Psoas muscle (tissue), 8 donors: ENCODE measurements around the gene SAP25. TPM values are rescaled to one million over a fixed set of nuclear protein-coding genes. Genes with fewer than 3 reads are reported as not detected.

Experiments
- ATAC-seq, 4 donors: fragments of 200-7000 bp; cut with Tn5 transposase; one replicate each; pipeline ENCODE4 v1.9.1; 2020; ENCODE audit warnings: moderate library complexity in 3 of 4, mild to moderate bottlenecking in 2 of 4
- DNase-seq, 2 donors: peaks; one replicate each; pipeline ENCODE4 v3.0.0-alpha.2; 2020
- H3K27ac ChIP-seq: fragments of 200-600 bp; one replicate; pipeline ENCODE4 v1.8.0; 2022
- H3K27me3 ChIP-seq, 3 donors: fragments of 200-600 bp in 1 of 3; one replicate each; pipeline versions ENCODE4 v1.6.1 to v1.8.0; 2013 to 2022; ENCODE audit warnings: low read length in 2 of 3, mild to moderate bottlenecking in 2 of 3, moderate library complexity in 1 of 3; ENCODE audit not compliant: insufficient read depth in 3 of 3
- H3K36me3 ChIP-seq, 2 donors: fragments of 200-600 bp in 1 of 2; one replicate each; pipeline versions ENCODE4 v1.6.1 to v1.8.0; 2013 to 2022; ENCODE audit warnings: low read depth in 1 of 2, mild to moderate bottlenecking in 1 of 2, moderate library complexity in 1 of 2; ENCODE audit not compliant: insufficient read depth in 1 of 2
- H3K4me1 ChIP-seq: fragments of 200-600 bp; one replicate; pipeline ENCODE4 v1.8.0; 2022
- H3K4me3 ChIP-seq: fragments of 200-600 bp; one replicate; pipeline ENCODE4 v1.8.0; 2022; ENCODE audit warnings: mild to moderate bottlenecking
- H3K9me3 ChIP-seq: fragments of 200-600 bp; one replicate; pipeline ENCODE4 v1.8.0; 2022
- WGBS, 3 donors: extraction: QIAGEN DNeasy Blood & Tissue Kit; methylation state at CpG; one replicate each; pipeline versions ENCODE4 v1.1.6 to v1.1.7; 2013; 5-methylcytosine and 5-hydroxymethylcytosine counted together
- intact Hi-C, 2 donors: fragments of 100-400 bp; cut with DNase I; formaldehyde crosslinking; loops; one replicate each; pipeline versions ENCODE4 v1.11.0 to v1.14.2; 2022
- polyA plus RNA-seq, 3 donors: library from polyadenylated mRNA; stranded (reverse); fragments of 200-250 nt; gene quantifications; one replicate each; pipeline ENCODE4 v1.2.3, GENCODE V29; 2013
- total RNA-seq, 4 donors: library from RNA; stranded (reverse); fragmentation: NEBNext Ultra II Directional in 2 of 4; extraction: Animal tissue kit (Norgen Biotek cat#: 25700) in 2 of 4; gene quantifications; one replicate each; pipeline versions ENCODE4 v1.2.1 to v1.2.4, GENCODE V29; 2021 to 2023
- TF ChIP-seq, protein P1 (sequence below): fragments of 200-600 bp; IDR thresholded peaks from one replicate; pipeline ENCODE4 v1.8.0; 2022; ENCODE audit warnings: antibody characterized with exemption
- donor health status: healthy with polysubstance abuse.
- donor health status: DM: no; HTN: no; CAD: no; lungs with moderate emphysema.
- donor health status: Bipolar disorder and iron deficiency.
- donor health status: healthy.
- donor health status: DM: yes; HTN: yes; CAD: no.
- donor health status: DM: no; HTN: no; CAD: no.
- donor health status: DM: no; HTN: no; CAD: no.
- donor health status: DM: yes; HTN: yes; CAD: no.

Gene SAP25
- total and polyA plus RNA-seq, 7 donors, result 0.21 to 1.9 (median 0.59) TPM; not detected in 2

DNA sequence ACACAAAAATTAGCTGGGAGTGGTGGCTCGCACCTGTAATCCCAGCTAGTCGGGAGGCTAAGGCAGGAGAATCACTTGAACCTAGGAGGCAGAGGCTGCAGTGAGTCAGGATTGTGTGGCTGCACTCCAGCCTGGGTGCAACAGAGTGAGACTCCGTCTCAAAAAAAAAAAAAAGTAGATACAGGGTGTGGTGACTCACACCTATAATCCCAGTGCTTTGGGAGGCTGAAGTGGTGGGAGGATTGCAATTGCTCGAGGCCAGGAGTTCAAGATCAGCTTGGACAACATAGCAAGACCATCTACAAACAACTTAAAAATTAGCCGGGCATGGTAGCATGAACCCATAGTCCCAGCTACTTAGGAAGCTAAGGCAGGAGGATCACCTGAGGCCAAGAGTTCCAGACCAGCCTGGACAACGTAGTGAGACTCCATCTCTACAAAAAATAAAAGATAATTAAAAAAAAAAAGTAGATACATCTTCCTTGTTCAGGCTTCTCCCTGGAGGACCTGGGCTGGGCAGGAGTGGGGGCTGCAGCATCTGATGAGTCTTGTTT is 40.7 kb upstream of the SAP25 start:
- intact Hi-C loops, result loop anchor here (5.0 kb wide), 1 partner anchor 58 kb away; the partner anchor contains the start of gene GNB2 (in 2 of the 2)
- TF ChIP-seq, protein P1, sequence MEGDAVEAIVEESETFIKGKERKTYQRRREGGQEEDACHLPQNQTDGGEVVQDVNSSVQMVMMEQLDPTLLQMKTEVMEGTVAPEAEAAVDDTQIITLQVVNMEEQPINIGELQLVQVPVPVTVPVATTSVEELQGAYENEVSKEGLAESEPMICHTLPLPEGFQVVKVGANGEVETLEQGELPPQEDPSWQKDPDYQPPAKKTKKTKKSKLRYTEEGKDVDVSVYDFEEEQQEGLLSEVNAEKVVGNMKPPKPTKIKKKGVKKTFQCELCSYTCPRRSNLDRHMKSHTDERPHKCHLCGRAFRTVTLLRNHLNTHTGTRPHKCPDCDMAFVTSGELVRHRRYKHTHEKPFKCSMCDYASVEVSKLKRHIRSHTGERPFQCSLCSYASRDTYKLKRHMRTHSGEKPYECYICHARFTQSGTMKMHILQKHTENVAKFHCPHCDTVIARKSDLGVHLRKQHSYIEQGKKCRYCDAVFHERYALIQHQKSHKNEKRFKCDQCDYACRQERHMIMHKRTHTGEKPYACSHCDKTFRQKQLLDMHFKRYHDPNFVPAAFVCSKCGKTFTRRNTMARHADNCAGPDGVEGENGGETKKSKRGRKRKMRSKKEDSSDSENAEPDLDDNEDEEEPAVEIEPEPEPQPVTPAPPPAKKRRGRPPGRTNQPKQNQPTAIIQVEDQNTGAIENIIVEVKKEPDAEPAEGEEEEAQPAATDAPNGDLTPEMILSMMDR, result no peak

DNA sequence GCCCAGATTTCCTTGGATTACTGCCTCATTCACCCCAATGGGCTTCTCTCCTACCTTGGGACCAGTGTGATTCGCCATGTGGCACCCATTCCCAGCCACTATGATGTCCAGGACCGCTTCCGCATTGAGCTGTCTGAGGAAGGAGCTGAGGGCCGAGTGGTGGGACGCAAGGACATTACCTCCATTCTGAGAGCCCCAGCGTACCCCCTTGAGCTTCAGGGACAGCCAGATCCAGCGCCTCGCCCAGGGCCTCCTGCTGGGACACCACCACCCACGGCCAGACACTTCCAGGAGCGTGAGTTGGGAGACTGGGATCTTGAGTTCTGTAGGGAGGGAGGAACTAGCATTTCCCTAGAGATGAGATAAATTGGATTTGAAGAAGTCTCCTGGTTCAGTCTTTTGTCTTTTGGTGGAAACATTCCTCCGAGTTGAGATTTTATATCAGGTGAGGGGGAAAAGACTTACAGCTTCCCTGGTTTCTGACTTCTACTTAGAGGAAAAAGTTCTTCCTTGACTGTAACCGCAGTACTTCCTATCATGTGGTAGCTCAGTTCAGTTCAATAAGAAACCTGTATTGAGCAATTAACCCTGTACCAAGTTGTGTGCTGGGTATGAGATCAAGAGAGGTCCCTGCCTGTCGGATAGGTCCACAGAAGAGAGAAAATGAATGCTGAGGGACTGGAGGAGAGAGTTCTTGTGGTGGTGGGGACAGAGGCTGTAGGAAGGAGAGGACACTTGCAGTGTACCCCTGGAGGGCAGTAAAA is 39.9 kb upstream of the SAP25 start:
- Histone ChIP-seq H3K4me3 (peak overlapping the region; percentile 88), H3K9me3 (no peaks in the 10 kb centered on the region), H3K27me3 (no peaks in the 10 kb centered on the region), H3K4me1 (no peaks in the 10 kb centered on the region), H3K36me3 (peaks cover 0 to 9% of the 10 kb centered on the region in 2 donors), H3K27ac (no peak overlapping the region)
- DNase-seq (no peak), ATAC-seq (no peak)
- 87 to 93% (median 88%) methylated on average over 13 of the region's 13 CpGs for WGBS, 3 donors
- intact Hi-C loops, result loop anchor here (5.0 kb wide), 1 partner anchor 59 kb away; the partner anchor contains the start of gene GNB2 (in 2 of the 2)
- TF ChIP-seq, protein P1, result no peak

More for the DNA sequence above, 40.7 kb upstream of the SAP25 start:
- ATAC-seq, result no peak
- H3K36me3 ChIP-seq, result peaks cover 0 to 9% of the 10 kb centered on the region in 2 donors
- no peak for DNase-seq
- no peaks in the 10 kb centered on the region for H3K27me3 ChIP-seq
- no peaks in the 10 kb centered on the region for H3K4me1 ChIP-seq
- H3K27ac ChIP-seq, result no peak overlapping the region
- no peaks in the 10 kb centered on the region for H3K9me3 ChIP-seq
- WGBS, 3 donors, result 79 to 97% (median 79%) methylated on average over 6 of the region's 6 CpGs
- H3K4me3 ChIP-seq, result no peak overlapping the region

DNA sequence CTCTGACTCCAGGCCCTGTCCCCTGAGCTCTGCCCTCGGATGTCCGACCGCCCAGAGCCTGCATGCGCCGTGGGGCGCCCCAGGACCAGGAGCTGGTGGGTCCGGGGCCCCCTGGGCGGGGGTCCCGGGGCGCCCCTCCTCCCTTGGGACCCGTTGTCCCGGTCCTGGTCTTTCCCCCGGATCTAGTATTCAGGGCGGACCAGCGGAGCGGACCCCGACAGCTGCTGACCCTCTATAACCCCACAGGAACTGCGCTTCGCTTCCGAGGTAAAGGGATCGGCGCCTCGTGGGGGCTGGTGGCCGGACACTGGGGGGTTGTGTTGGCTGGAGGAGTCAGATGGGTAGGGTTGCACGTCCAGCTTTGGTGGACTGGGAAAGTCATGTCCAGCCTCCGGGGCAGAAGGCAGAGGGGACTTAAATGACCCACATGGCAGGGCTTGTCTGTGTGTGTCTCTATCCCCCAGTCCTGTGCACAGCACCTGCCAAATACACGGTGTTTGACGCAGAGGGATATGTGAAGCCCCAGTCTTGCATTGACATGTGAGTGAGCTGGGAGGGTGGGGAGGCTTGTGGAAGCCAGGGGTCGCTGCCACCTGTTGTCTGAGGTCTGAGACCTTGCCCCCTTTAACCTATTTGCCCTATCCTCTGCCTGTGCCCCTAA is 39.2 kb upstream of the SAP25 start:
- H3K27me3 ChIP-seq, result no peaks in the 10 kb centered on the region
- no peaks in the 10 kb centered on the region for H3K9me3 ChIP-seq
- no peaks in the 10 kb centered on the region for H3K4me1 ChIP-seq
- intact Hi-C loops, result loop anchor here (1.0 to 5.0 kb wide), 2 partner anchors 27 to 59 kb away; partner anchors contain the start of genes GNB2 (in 2 of the 2), FBXO24 (in 1 of the 2) and LRCH4 (in 1 of the 2)
- TF ChIP-seq, protein P1, result no peak
- peak overlapping the region; percentile 88 for H3K4me3 ChIP-seq
- ATAC-seq, result no peak
- 2 to 4% (median 4%) methylated on average over 22 to 29 of the region's 29 CpGs for WGBS, 3 donors
- no peak for DNase-seq
- peak overlapping the region; percentile 99 for H3K27ac ChIP-seq
- peaks cover 0 to 9% of the 10 kb centered on the region in 2 donors for H3K36me3 ChIP-seq

DNA sequence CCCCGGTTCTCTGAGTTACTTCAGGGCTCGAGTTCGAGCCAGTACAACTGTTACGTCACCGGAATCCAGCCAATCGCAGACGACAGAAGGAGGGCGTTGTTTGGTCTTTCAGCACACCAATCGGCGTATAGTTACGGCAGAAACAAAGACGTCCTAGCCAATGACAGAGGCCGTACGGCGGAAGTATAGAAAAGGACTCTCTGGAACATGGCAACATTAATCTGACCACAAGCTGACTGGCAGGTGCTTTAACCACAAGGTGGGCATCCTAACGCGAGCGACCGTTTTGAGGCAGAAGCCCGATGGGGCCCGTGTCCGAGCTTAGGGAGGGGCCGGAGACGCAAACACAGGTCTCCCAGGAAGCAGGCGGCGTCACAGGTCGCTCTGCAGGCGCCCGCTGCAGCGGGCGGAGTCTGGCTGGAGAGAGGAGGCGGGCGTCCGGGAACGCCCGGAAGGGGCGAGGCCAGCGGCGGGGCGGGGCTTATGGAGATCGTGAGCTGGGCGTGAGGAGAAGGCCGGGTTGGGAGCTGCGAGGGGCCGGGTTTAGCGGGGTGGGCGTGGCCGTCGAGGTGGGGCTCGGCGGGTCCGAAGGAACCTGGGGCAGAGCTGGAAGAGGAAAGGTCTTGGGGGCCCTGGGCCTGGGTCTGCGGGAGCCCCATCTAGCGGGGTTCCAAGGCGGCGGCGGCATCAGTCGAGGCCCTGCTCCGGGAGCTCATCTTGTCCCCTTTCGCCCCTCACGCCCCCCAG is 38.5 kb upstream of the SAP25 start, which contains the start of gene MOSPD3:
MOSPD3 (plus strand) TSS at position 558 of the 747 bp plus-strand sequence. CDS start 252 bp downstream, outside the sequence.
- peak within 1 kb of the TSS; percentile 99 for H3K27ac ChIP-seq
- H3K27me3 ChIP-seq, result no peaks in the 10 kb centered on the region
- intact Hi-C loops, result loop anchor here (1.0 to 5.0 kb wide), 2 partner anchors 26 to 60 kb away; partner anchors contain the start of genes GNB2 (in 2 of the 2), FBXO24 (in 1 of the 2) and LRCH4 (in 1 of the 2)
- ATAC-seq (peak; percentile 96 to 99 (median 97)), DNase-seq (peak; percentile 98 to 99)
- no peaks in the 10 kb centered on the region for H3K4me1 ChIP-seq
- TF ChIP-seq, protein P1, result no peak
- 0 to 1% (median 0%) methylated on average over 35 to 61 of the region's 61 CpGs for WGBS, 3 donors
- peaks cover 0 to 9% of the 10 kb centered on the region in 2 donors for H3K36me3 ChIP-seq
- H3K4me3 ChIP-seq, result peak within 1 kb of the TSS; percentile 88
- H3K9me3 ChIP-seq, result no peaks in the 10 kb centered on the region
